Measurements from ENCODE around the gene CATSPERD.
"Not testable (repeated sequence)": the region's sequence is repeated elsewhere in the genome, so short reads cannot be mapped to it uniquely, and the experiment has no call there.

CATSPERD gene

DNA sequence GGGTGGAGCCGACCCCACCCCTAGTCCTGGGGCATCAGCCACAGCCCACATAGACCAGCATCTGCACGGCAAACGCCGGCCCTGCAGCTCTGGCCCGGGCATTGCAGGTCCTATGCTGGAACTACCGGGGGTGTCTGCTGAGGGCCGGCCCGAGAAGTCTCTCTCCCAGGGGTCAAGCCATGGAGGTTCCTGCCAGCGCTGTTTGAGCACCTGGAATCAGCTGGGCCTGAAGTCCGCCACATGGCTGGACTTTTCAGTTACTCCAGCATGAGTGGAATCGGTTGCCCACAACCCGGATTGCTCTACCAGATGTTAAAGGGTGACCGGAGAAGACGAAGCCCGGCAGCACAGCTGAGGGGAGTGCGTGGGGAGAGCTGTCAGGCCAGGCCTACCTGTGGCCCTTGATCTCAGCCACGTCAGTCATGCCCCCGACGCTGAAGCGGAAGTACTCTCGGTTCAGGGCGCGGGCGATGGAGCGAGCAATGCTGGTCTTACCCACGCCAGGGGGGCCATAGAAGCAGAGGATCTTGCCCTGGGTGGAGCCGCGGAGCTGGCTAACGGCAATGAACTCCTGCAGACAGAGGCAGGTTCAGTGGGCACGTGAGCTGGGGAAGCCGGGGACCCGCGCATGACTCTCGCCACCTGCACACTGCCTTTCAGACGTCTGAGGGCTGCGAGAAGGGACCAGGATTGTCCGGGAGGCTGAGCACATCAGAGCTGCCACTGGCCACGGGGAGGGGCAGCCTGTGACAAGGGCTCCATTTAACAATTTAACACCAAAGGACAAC is 21.6 kb upstream of the CATSPERD start:
- TF ChIP-seq, protein P1, sequence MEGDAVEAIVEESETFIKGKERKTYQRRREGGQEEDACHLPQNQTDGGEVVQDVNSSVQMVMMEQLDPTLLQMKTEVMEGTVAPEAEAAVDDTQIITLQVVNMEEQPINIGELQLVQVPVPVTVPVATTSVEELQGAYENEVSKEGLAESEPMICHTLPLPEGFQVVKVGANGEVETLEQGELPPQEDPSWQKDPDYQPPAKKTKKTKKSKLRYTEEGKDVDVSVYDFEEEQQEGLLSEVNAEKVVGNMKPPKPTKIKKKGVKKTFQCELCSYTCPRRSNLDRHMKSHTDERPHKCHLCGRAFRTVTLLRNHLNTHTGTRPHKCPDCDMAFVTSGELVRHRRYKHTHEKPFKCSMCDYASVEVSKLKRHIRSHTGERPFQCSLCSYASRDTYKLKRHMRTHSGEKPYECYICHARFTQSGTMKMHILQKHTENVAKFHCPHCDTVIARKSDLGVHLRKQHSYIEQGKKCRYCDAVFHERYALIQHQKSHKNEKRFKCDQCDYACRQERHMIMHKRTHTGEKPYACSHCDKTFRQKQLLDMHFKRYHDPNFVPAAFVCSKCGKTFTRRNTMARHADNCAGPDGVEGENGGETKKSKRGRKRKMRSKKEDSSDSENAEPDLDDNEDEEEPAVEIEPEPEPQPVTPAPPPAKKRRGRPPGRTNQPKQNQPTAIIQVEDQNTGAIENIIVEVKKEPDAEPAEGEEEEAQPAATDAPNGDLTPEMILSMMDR (IDR thresholded peaks at IDR 0.05; ENCODE audit: borderline replicate concordance, control extremely low read depth, extremely low read depth, insufficient read depth, missing control alignments), result no peak
- DNase-seq (ENCODE audit: low spot score), result no peak
- in situ Hi-C loops (cut with MboI; ENCODE audit: low sequenced_read_pairs, unreplicated experiment), result no loop called here

DNA sequence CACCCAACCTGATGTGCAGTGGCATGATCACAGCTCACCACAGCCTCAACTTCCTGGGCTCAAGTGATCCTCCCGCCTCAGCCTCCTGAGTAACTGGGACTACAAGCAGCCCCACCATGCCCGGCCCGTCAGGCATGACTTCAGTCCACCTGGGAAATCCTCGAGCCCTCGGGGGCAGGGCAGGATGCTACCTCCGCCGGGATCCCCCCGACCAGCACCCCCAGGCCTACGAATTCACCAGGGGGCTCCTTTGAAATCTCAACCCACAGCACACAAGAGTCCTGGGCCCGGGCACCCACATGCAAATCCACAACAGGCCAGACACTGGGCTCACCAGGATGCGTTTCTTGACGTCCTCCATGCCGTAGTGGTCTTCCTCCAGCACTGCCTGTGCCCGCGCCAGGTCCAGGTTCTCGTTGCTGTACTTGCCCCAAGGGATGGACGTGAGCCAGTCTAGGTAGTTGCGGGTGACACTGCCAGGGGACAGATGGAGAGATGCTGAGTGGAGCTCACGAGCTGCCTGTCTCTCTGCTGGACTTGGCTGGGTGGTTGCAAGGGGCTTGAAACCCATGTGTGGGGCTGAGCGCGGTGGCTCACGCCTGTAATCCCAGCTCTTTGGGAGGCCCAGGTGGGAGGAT is 19.9 kb upstream of the CATSPERD start:
- TF ChIP-seq, protein P1 (IDR thresholded peaks at IDR 0.05; ENCODE audit: borderline replicate concordance, control extremely low read depth, extremely low read depth, insufficient read depth, missing control alignments), result no peak
- DNase-seq (ENCODE audit: low spot score), result no peak
- in situ Hi-C loops (cut with MboI; ENCODE audit: low sequenced_read_pairs, unreplicated experiment), result no loop called here

DNA sequence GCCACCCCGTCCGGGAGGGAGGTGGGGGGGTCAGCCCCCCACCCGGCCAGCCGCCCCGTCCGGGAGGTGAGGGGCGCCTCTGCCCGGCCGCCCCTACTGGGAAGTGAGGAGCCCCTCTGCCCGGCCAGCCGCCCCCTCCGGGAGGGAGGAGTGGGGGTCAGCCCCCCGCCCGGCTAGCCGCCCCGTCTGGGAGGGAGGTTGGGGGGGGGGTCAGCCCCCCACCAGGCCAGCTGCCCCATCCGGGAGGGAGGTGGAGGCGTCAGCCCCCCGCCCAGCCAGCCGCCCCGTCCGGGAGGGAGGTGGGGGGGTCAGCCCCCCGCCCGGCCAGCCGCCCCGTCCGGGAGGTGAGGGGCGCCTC is 18.4 kb upstream of the CATSPERD start:
- in situ Hi-C loops (cut with MboI; ENCODE audit: low sequenced_read_pairs, unreplicated experiment); DNase-seq (ENCODE audit: low spot score): not testable (repeated sequence)

DNA sequence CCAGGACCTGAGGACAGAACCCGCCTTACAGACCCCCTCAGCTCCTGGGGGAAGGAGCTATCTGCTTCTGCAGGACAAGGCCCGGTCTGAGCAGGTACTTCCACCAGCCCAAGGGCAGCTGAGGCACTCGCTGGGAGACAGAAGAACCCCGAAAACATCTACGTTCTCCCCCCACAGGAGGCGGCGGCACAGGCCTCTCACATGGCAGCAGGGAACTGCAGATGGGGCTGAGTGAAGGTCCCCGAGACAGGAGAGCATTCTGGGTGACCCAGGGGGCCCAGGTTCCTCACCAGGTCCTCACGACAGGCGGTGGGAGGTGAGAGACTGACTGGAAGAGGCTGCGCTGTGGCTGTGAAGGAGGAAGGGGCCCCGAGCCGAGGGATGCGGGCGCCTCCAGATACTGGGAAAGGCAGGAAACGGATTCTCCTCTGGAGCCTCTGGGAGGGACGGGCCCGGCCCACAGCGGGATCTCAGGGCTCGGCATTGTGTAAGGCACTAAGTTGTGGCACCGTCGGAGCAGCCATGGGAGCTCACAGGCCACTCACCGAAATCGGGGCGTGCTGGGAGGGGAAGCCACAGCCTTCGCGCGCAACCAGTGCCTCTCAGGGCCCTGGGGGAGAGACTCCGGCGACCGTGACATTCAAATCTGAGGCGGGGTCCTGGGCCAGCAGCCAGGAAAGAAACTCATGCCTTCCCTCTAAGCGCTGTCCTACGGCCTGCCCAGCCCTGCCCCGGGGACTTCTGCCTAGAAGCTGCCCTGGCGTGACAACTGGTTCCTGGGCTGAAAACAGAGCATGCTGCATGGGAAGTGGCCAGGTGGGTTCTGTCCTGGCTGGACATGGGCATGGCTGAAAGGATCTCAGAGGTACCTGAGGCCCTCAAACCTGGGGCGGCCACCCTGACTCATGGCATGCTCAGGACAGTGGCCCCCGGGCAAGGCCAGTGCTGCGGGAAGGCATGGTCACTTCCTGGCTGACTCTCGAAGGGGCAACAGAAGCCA is 16.3 kb upstream of the CATSPERD start:
- in situ Hi-C loops (cut with MboI; ENCODE audit: low sequenced_read_pairs, unreplicated experiment), result no loop called here
- TF ChIP-seq, protein P1 (IDR thresholded peaks at IDR 0.05; ENCODE audit: borderline replicate concordance, control extremely low read depth, extremely low read depth, insufficient read depth, missing control alignments), result no peak
- DNase-seq (ENCODE audit: low spot score), result no peak

DNA sequence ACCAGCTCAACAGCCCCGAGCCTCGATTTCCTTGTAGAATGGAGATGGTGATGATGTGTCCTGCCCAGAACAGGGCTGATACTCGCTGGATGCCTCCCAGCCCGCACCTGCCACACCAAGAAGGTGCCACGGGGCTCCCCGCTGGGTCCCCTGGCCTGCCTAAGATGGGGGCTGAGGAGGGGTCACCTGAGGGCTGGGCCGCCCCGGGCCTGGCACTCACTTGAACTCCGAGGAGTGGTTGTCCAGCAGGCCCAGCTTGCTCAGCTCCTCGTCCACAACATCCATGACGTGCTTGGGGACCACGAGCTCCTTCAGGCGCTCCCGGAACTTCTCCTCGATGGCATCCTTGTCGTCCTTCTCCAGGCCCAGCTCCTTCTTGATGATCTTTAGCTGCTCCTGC is 14.9 kb upstream of the CATSPERD start:
- in situ Hi-C loops (cut with MboI; ENCODE audit: low sequenced_read_pairs, unreplicated experiment), result no loop called here
- DNase-seq (ENCODE audit: low spot score), result no peak
- TF ChIP-seq, protein P1 (IDR thresholded peaks at IDR 0.05; ENCODE audit: borderline replicate concordance, control extremely low read depth, extremely low read depth, insufficient read depth, missing control alignments), result no peak

DNA sequence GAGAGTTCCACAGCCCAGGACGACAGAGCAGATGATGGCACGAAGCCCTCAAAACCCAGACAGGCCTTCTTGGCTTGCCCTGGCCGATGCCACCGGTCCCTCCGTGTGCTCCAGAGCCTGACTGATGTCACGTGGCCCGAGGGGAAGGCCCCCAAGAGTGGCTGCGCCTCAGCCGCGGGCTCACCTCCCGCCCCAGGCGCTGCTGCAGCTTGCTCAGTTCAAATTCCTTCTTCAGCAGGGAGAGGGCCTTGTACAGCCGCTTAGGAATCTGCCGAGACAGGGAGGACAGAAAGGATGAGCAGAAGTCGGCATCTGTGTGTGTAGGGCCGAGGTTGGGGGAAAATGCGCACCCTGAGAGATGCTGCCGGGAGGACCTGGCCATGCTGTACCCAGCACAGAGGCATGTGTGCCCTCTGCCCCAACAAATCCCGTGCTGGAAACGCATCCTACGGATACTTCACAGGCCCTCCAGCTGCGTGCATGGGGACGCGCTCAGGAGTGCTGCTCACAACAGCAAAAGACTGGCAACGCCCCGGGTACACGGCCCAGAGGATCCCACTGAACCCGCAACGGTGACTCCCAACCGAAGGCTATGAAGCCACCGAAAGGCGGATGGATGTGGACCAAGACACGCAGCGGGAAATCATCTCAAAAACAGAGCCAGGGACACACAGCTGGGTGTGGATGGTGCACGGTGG is 13.4 kb upstream of the CATSPERD start:
- peak; percentile 27 for DNase-seq (ENCODE audit: low spot score)
- in situ Hi-C loops (cut with MboI; ENCODE audit: low sequenced_read_pairs, unreplicated experiment), result no loop called here
- TF ChIP-seq, protein P1 (IDR thresholded peaks at IDR 0.05; ENCODE audit: borderline replicate concordance, control extremely low read depth, extremely low read depth, insufficient read depth, missing control alignments), result no peak

All from GM13976 (cell line).